ENCODE data around the gene TEDC1. TPM values are rescaled to one million over a fixed set of nuclear protein-coding genes. Genes with fewer than 3 reads are reported as not detected.
A peak's percentile ranks its signal among the peaks of the same experiment; 100 is the strongest.

Gene TEDC1
- total RNA-seq, 4 donors from 2014 or later = 7.1 to 12.8 (median 7.6) TPM

GRCh38 chr14:105508069-105508468 lies 17.0 kb downstream of the TEDC1 start:
- no peak overlapping the region for H3K27ac ChIP-seq
- no peaks in the 10 kb centered on the region for H3K36me3 ChIP-seq
- peaks cover 0 to 8% (median 0%) of the 10 kb centered on the region in 3 donors for H3K4me1 ChIP-seq
- H3K4me3 ChIP-seq = no peak overlapping the region
- DNase-seq = no peak
- 77 to 88% methylated on average over 11 to 14 of the region's 16 CpGs for WGBS, 2 donors
- H3K9me3 ChIP-seq = no peaks in the 10 kb centered on the region
- intact Hi-C loops (cut with DNase I) = no loop called here
- TF ChIP-seq CTCF (IDR thresholded peaks at IDR 0.05) (no peak), POLR2A (IDR thresholded peaks at IDR 0.05) (no peak)
- peaks cover 0 to 50% (median 0%) of the 10 kb centered on the region in 4 donors for H3K27me3 ChIP-seq

- TF ChIP-seq POLR2A (IDR thresholded peaks at IDR 0.05) (no peak), CTCF (IDR thresholded peaks at IDR 0.05) (no peak)
- 87 to 92% methylated on average over 10 to 12 of the region's 12 CpGs for WGBS, 2 donors
- Histone ChIP-seq H3K4me3 (no peak overlapping the region), H3K9me3 (no peaks in the 10 kb centered on the region), H3K27ac (no peak overlapping the region), H3K36me3 (no peaks in the 10 kb centered on the region), H3K27me3 (peaks cover 0 to 56% (median 0%) of the 10 kb centered on the region in 4 donors), H3K4me1 (peaks cover 0 to 8% (median 0%) of the 10 kb centered on the region in 3 donors)
- intact Hi-C loops (cut with DNase I) = no loop called here
- DNase-seq = no peak
Measured at GRCh38 chr14:105508601-105509000, 17.6 kb downstream of the TEDC1 start.

GRCh38 chr14:105517096-105517495 lies 26.1 kb downstream of the TEDC1 start:
- Histone ChIP-seq H3K4me3 (no peak overlapping the region), H3K4me1 (peaks cover 0 to 4% (median 0%) of the 10 kb centered on the region in 3 donors), H3K36me3 (no peaks in the 10 kb centered on the region), H3K27me3 (peaks cover 0 to 44% (median 0%) of the 10 kb centered on the region in 4 donors), H3K27ac (no peak overlapping the region), H3K9me3 (no peaks in the 10 kb centered on the region)
- intact Hi-C loops (cut with DNase I) = no loop called here
- no peak for DNase-seq
- TF ChIP-seq POLR2A (IDR thresholded peaks at IDR 0.05) (no peak), CTCF (IDR thresholded peaks at IDR 0.05) (no peak)
- WGBS, 2 donors = 44 to 54% methylated on average over 5 of the region's 5 CpGs

- WGBS, 2 donors = 63% methylated on average over 14 of the region's 14 CpGs
- H3K9me3 ChIP-seq = no peaks in the 10 kb centered on the region
- H3K36me3 ChIP-seq = no peaks in the 10 kb centered on the region
- H3K27ac ChIP-seq = no peak overlapping the region
- H3K4me1 ChIP-seq = no peaks in the 10 kb centered on the region
- TF ChIP-seq CTCF (IDR thresholded peaks at IDR 0.05) (no peak), POLR2A (IDR thresholded peaks at IDR 0.05) (no peak)
- intact Hi-C loops (cut with DNase I) = no loop called here
- no peak for DNase-seq
- H3K27me3 ChIP-seq = peaks cover 0 to 27% (median 0%) of the 10 kb centered on the region in 4 donors
- H3K4me3 ChIP-seq = no peak overlapping the region
Measured at GRCh38 chr14:105519946-105520698, 29.1 kb downstream of the TEDC1 start.

- no peak for DNase-seq
- no peaks in the 10 kb centered on the region for H3K9me3 ChIP-seq
- intact Hi-C loops (cut with DNase I) = loop anchor here (5.0 kb wide), 1 partner anchor 158 kb away; no protein-coding TSS in a partner anchor
- no peak for TF ChIP-seq POLR2A (IDR thresholded peaks at IDR 0.05)
- TF ChIP-seq CTCF (IDR thresholded peaks at IDR 0.05) = no peak
- H3K36me3 ChIP-seq = no peaks in the 10 kb centered on the region
- H3K27ac ChIP-seq = peak overlapping the region in 2 of 4 donors; percentile 52 to 70
- WGBS, 2 donors = 83 to 87% methylated on average over 7 to 8 of the region's 9 CpGs
- peaks cover 19 to 40% (median 27%) of the 10 kb centered on the region in 3 donors for H3K4me1 ChIP-seq
- H3K27me3 ChIP-seq = peaks cover 0 to 58% (median 9%) of the 10 kb centered on the region in 4 donors
- H3K4me3 ChIP-seq = no peak overlapping the region
Measured at GRCh38 chr14:105525326-105525725, 34.3 kb downstream of the TEDC1 start.
